WTC11 (cell line): ENCODE measurements around the gene CAST. TPM values are rescaled to one million over a fixed set of nuclear protein-coding genes. Genes with fewer than 3 reads are reported as not detected.

ENCODE experiments used
- ATAC-seq: fragments of 200-7000 bp; cut with Tn5 transposase; 2 replicates; pipeline ENCODE4 v1.10.0; 2021; ENCODE audit warnings: mild to moderate bottlenecking, moderate library complexity
- CTCF ChIA-PET: fragments of 300-600 bp; sonication (Branson Sonifier 250); formaldehyde crosslinking; loops from one replicate; lab custom pipeline; 2021; ENCODE audit warnings: antibody characterized with exemption; lab: Charles Lee
- POLR2A ChIA-PET: fragments of 350-600 bp; sonication (Branson Sonifier 250); formaldehyde crosslinking; loops from one replicate; lab custom pipeline; 2021; ENCODE audit warnings: antibody characterized with exemption; lab: Charles Lee
- DNase-seq: peaks from one replicate; pipeline ENCODE4 v3.0.0; 2021; ENCODE audit warnings: low spot score
- H3K27ac Mint-ChIP-seq: 2 replicates; pipeline ENCODE4 v1.8.0; 2021; ENCODE audit warnings: mixed read lengths
- H3K27me3 Mint-ChIP-seq: 2 replicates; pipeline ENCODE4 v1.8.0; 2021; ENCODE audit warnings: low read depth, mild to moderate bottlenecking, moderate library complexity, mixed read lengths
- H3K36me3 Mint-ChIP-seq: 2 replicates; pipeline ENCODE4 v1.8.0; 2021; ENCODE audit warnings: mixed read lengths
- H3K4me1 Mint-ChIP-seq: 2 replicates; pipeline ENCODE4 v1.8.0; 2022; ENCODE audit warnings: mixed read lengths
- H3K4me3 Mint-ChIP-seq: 2 replicates; pipeline ENCODE4 v1.8.0; 2021; ENCODE audit warnings: mild to moderate bottlenecking, moderate library complexity, mixed read lengths
- H3K9me3 Mint-ChIP-seq: 2 replicates; pipeline ENCODE4 v1.8.0; 2021; ENCODE audit warnings: mixed read lengths
- CREM ChIP-seq: sonication (generic); formaldehyde crosslinking; IDR thresholded peaks from 2 replicates; pipeline ENCODE4 v1.8.1; 2022; ENCODE audit warnings: mild to moderate bottlenecking, missing genetic modification reagents, moderate library complexity
- ETV6 ChIP-seq: sonication (generic); formaldehyde crosslinking; IDR thresholded peaks from 2 replicates; pipeline ENCODE4 v1.8.1; 2022; ENCODE audit warnings: mild to moderate bottlenecking, missing genetic modification reagents
- FOXJ3 ChIP-seq: sonication (generic); formaldehyde crosslinking; IDR thresholded peaks from 2 replicates; pipeline ENCODE4 v1.9.0; 2021; ENCODE audit warnings: missing genetic modification reagents, mild to moderate bottlenecking, borderline replicate concordance
- GRHL2 ChIP-seq: fragments of 250-450 bp; sonication (Bioruptor Pico); IDR thresholded peaks from 2 replicates; pipeline ENCODE4 v1.8.0; 2022; ENCODE audit warnings: mild to moderate bottlenecking, moderate library complexity; ENCODE audit not compliant: insufficient replicate concordance, severe bottlenecking
- KAT7 ChIP-seq: sonication (generic); formaldehyde crosslinking; IDR thresholded peaks from 2 replicates; pipeline ENCODE4 v1.8.1; 2023; ENCODE audit warnings: missing genetic modification reagents, mild to moderate bottlenecking, borderline replicate concordance
- NFATC4 ChIP-seq: fragments of 250-450 bp; sonication (Bioruptor Pico); IDR thresholded peaks from 2 replicates; pipeline ENCODE4 v1.9.0; 2021; ENCODE audit warnings: mild to moderate bottlenecking
- NR1H2 ChIP-seq: sonication (generic); formaldehyde crosslinking; IDR thresholded peaks from 2 replicates; pipeline ENCODE4 v1.9.0; 2021; ENCODE audit warnings: mild to moderate bottlenecking, moderate library complexity, missing genetic modification reagents
- NR2C2 ChIP-seq: sonication (generic); formaldehyde crosslinking; IDR thresholded peaks from 2 replicates; pipeline ENCODE4 v1.8.0; 2022; ENCODE audit warnings: mild to moderate bottlenecking, missing genetic modification reagents
- OVOL2 ChIP-seq: fragments of 250-450 bp; sonication (Bioruptor Pico); IDR thresholded peaks from 2 replicates; pipeline ENCODE4 v1.9.0; 2021; ENCODE audit warnings: mild to moderate bottlenecking, borderline replicate concordance
- ZNF396 ChIP-seq: fragments of 250-450 bp; sonication (Bioruptor Pico); IDR thresholded peaks from 2 replicates; pipeline ENCODE4 v1.8.0; 2021; ENCODE audit warnings: mild to moderate bottlenecking, moderate library complexity, borderline replicate concordance
- ZNF416 ChIP-seq: fragments of 250-450 bp; sonication (Bioruptor Pico); IDR thresholded peaks from 2 replicates; pipeline ENCODE4 v1.9.0; 2021; ENCODE audit warnings: mild to moderate bottlenecking, inconsistent platforms
- ZNF423 ChIP-seq: fragments of 250-450 bp; sonication (Bioruptor Pico); IDR thresholded peaks from 2 replicates; pipeline ENCODE4 v2.1.2; 2022; ENCODE audit warnings: mild to moderate bottlenecking, moderate library complexity
- ZNF671 ChIP-seq: fragments of 250-450 bp; sonication (Bioruptor Pico); IDR thresholded peaks from 2 replicates; pipeline ENCODE4 v1.8.0; 2021; ENCODE audit warnings: mild to moderate bottlenecking
- total RNA-seq: library from RNA; stranded (reverse); gene quantifications from 3 replicates; pipeline ENCODE4 v1.2.3, GENCODE V29; 2021
- TF ChIP-seq, protein P1 (sequence below): sonication (generic); formaldehyde crosslinking; IDR thresholded peaks from 2 replicates; pipeline ENCODE4 v1.8.0; 2023; ENCODE audit warnings: mild to moderate bottlenecking, missing genetic modification reagents
- TF ChIP-seq, protein P2 (sequence below): sonication (generic); formaldehyde crosslinking; IDR thresholded peaks from 2 replicates; pipeline ENCODE4 v1.8.1; 2023; ENCODE audit warnings: mild to moderate bottlenecking, missing genetic modification reagents
- TF ChIP-seq, protein P3 (sequence below): sonication (generic); formaldehyde crosslinking; IDR thresholded peaks from 2 replicates; pipeline ENCODE4 v1.8.0; 2022; ENCODE audit warnings: mild to moderate bottlenecking, missing genetic modification reagents
- TF ChIP-seq, protein P4 (sequence below): fragments of 200-600 bp; IDR thresholded peaks from 2 replicates; pipeline ENCODE4 v1.8.0; 2022; ENCODE audit warnings: antibody characterized with exemption
- TF ChIP-seq, protein P5 (sequence below): sonication (generic); formaldehyde crosslinking; conservative IDR thresholded peaks from 2 replicates; pipeline ENCODE4 v1.8.1; 2022; ENCODE audit warnings: mild to moderate bottlenecking, missing genetic modification reagents

The CAST gene
- total RNA-seq, 1 experiment from 2014 or later: 40.0 TPM

DNA sequence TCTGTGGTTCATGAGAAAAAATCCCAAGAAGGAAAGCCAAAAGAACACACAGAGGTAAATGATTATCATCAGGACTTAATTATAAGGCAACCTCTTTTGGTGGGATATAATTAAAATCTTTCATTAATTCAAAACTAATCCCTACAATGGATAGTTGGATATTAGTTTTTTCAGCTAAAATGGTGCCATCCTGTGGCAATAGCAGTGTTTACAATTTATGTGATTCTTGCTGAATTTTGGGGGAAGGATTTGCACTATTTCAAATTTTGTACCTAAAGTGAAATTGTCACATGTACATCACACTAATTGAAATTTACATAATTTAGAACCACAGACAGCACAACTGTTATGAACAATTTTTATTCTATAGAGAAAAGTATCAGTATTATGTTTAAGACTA lies 67.0 kb downstream of the CAST start (continued):
- TF ChIP-seq, protein P1, sequence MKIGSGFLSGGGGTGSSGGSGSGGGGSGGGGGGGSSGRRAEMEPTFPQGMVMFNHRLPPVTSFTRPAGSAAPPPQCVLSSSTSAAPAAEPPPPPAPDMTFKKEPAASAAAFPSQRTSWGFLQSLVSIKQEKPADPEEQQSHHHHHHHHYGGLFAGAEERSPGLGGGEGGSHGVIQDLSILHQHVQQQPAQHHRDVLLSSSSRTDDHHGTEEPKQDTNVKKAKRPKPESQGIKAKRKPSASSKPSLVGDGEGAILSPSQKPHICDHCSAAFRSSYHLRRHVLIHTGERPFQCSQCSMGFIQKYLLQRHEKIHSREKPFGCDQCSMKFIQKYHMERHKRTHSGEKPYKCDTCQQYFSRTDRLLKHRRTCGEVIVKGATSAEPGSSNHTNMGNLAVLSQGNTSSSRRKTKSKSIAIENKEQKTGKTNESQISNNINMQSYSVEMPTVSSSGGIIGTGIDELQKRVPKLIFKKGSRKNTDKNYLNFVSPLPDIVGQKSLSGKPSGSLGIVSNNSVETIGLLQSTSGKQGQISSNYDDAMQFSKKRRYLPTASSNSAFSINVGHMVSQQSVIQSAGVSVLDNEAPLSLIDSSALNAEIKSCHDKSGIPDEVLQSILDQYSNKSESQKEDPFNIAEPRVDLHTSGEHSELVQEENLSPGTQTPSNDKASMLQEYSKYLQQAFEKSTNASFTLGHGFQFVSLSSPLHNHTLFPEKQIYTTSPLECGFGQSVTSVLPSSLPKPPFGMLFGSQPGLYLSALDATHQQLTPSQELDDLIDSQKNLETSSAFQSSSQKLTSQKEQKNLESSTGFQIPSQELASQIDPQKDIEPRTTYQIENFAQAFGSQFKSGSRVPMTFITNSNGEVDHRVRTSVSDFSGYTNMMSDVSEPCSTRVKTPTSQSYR: no peak
- TF ChIP-seq, protein P2, sequence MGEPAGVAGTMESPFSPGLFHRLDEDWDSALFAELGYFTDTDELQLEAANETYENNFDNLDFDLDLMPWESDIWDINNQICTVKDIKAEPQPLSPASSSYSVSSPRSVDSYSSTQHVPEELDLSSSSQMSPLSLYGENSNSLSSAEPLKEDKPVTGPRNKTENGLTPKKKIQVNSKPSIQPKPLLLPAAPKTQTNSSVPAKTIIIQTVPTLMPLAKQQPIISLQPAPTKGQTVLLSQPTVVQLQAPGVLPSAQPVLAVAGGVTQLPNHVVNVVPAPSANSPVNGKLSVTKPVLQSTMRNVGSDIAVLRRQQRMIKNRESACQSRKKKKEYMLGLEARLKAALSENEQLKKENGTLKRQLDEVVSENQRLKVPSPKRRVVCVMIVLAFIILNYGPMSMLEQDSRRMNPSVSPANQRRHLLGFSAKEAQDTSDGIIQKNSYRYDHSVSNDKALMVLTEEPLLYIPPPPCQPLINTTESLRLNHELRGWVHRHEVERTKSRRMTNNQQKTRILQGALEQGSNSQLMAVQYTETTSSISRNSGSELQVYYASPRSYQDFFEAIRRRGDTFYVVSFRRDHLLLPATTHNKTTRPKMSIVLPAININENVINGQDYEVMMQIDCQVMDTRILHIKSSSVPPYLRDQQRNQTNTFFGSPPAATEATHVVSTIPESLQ (CRISPR knock-in tag): no peak
- TF ChIP-seq, protein P3, sequence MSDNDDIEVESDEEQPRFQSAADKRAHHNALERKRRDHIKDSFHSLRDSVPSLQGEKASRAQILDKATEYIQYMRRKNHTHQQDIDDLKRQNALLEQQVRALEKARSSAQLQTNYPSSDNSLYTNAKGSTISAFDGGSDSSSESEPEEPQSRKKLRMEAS (CRISPR knock-in tag): no peak
- TF ChIP-seq NFATC4 (CRISPR knock-in tag): no peak
- TF ChIP-seq ZNF416 (CRISPR knock-in tag): no peak
- TF ChIP-seq ZNF396 (CRISPR knock-in tag): no peak

DNA sequence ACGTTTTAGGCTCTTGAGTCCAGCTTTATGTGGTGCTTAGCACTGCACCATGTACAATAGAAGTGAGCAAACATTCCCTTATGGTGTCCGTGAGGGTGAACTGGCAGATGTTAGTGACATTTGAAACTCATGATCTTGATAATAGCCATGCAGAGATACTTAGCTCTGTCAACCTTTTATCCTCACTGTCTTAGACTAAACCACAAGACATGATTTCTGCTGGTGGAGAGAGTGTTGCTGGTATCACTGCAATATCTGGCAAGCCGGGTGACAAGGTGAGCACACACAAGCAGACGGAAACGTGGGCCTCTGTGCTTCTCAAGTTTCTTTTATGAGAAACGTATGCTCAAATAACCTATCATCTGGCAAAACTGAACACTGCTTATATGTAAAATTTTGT lies 68.4 kb downstream of the CAST start:
- POLR2A ChIA-PET: no interaction called here
- H3K27ac Mint-ChIP-seq: no peak overlapping the region
- no peaks in the 10 kb centered on the region for H3K9me3 Mint-ChIP-seq
- ATAC-seq: no peak
- peaks cover 5% of the 10 kb centered on the region for H3K36me3 Mint-ChIP-seq
- no peak overlapping the region for H3K4me3 Mint-ChIP-seq
- peaks cover 25% of the 10 kb centered on the region for H3K4me1 Mint-ChIP-seq
- H3K27me3 Mint-ChIP-seq: no peaks in the 10 kb centered on the region
- CTCF ChIA-PET: no interaction called here
- TF ChIP-seq CREM (no peak), FOXJ3 (CRISPR knock-in tag) (no peak)
- TF ChIP-seq, protein P4, sequence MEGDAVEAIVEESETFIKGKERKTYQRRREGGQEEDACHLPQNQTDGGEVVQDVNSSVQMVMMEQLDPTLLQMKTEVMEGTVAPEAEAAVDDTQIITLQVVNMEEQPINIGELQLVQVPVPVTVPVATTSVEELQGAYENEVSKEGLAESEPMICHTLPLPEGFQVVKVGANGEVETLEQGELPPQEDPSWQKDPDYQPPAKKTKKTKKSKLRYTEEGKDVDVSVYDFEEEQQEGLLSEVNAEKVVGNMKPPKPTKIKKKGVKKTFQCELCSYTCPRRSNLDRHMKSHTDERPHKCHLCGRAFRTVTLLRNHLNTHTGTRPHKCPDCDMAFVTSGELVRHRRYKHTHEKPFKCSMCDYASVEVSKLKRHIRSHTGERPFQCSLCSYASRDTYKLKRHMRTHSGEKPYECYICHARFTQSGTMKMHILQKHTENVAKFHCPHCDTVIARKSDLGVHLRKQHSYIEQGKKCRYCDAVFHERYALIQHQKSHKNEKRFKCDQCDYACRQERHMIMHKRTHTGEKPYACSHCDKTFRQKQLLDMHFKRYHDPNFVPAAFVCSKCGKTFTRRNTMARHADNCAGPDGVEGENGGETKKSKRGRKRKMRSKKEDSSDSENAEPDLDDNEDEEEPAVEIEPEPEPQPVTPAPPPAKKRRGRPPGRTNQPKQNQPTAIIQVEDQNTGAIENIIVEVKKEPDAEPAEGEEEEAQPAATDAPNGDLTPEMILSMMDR: no peak
- DNase-seq: no peak

DNA sequence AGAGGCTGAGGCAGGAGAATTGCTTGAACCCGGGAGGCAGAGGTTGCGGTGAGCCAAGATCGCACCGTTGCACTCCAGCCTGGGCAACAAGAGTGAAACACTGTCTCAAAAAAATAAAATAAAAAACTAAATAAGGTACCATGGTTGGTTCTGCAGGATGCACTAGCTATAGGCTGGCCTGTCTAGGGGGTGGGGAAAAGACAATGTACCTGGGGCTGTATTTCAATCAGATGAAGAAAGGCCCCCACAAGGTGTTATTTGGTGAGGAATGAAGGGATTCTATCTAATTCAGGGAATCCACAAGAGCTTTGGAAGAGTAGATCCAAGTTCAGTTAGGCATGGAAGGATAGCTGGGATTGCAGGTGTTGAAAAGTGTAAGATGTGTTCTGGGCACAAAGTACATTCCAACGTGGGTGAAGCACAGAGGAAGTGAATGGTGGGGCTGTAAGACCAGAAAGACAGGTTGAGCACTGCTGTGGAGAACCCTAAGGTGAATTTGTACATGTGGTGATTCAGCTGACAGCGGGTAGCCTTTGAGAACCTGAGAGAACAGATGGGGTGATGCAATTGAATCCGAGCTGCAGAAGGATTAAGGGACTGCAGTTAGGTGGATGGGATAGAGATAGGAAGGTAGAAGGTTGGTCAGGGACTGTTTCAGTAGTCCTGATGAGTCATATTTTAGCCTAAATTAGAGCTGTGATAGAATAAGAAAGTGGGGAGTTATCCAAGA lies 71.8 kb downstream of the CAST start:
- no peak overlapping the region for H3K27ac Mint-ChIP-seq
- H3K9me3 Mint-ChIP-seq: no peaks in the 10 kb centered on the region
- ChIA-PET POLR2A (no interaction called here), CTCF (interaction anchor here (0.8 to 1.2 kb wide), 2 partner anchors 14 to 120 kb away, joined by 3 read pairs; no protein-coding TSS in a partner anchor)
- H3K27me3 Mint-ChIP-seq: no peaks in the 10 kb centered on the region
- no peak for TF ChIP-seq CREM
- peak; percentile 74 for TF ChIP-seq ZNF423 (CRISPR knock-in tag)
- TF ChIP-seq GRHL2: no peak
- TF ChIP-seq ZNF671 (CRISPR knock-in tag): no peak
- no peak for TF ChIP-seq NR1H2 (CRISPR knock-in tag)
- no peak for TF ChIP-seq OVOL2 (CRISPR knock-in tag)
- TF ChIP-seq ETV6 (CRISPR knock-in tag): no peak
- no peak for TF ChIP-seq FOXJ3 (CRISPR knock-in tag)
- TF ChIP-seq NR2C2 (CRISPR knock-in tag): no peak
- TF ChIP-seq, protein P5, sequence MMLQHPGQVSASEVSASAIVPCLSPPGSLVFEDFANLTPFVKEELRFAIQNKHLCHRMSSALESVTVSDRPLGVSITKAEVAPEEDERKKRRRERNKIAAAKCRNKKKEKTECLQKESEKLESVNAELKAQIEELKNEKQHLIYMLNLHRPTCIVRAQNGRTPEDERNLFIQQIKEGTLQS (CRISPR knock-in tag): peak; percentile 72
- TF ChIP-seq KAT7 (CRISPR knock-in tag): no peak
- H3K4me3 Mint-ChIP-seq: peak overlapping the region; percentile 9
- DNase-seq (no peak), ATAC-seq (peak; percentile 90)
- peaks cover 26% of the 10 kb centered on the region for H3K4me1 Mint-ChIP-seq
- peaks cover 8% of the 10 kb centered on the region for H3K36me3 Mint-ChIP-seq
